HepG2 (cell line): Measurements from ENCODE around the gene GARS1. TPM values are rescaled to one million over a fixed set of nuclear protein-coding genes. Genes with fewer than 3 reads are reported as not detected.
A peak's percentile ranks its signal among the peaks of the same experiment; 100 is the strongest.

Experiments used
- BRD4 ChIP-seq: sonication (generic); formaldehyde crosslinking; IDR thresholded peaks from 2 replicates; pipeline ENCODE4 v1.4.0; 2020; ENCODE audit warnings: missing genetic modification reagents
- CBX5 ChIP-seq: sonication (generic); formaldehyde crosslinking; IDR thresholded peaks from 2 replicates; pipeline ENCODE4 v1.4.0; 2020; ENCODE audit warnings: missing genetic modification reagents, borderline replicate concordance
- EEA1 ChIP-seq: sonication (generic); formaldehyde crosslinking; IDR thresholded peaks from 2 replicates; pipeline ENCODE4 v1.5.1; 2020; ENCODE audit warnings: mild to moderate bottlenecking, missing genetic modification reagents, borderline replicate concordance
- GATA4 ChIP-seq: sonication (generic); IDR thresholded peaks from 2 replicates; pipeline ENCODE4 v1.6.1; 2016; ENCODE audit warnings: antibody characterized with exemption, low read depth, borderline replicate concordance
- HOXD1 ChIP-seq: sonication (generic); formaldehyde crosslinking; IDR thresholded peaks from 2 replicates; pipeline ENCODE4 v1.5.0; 2020; ENCODE audit warnings: missing genetic modification reagents
- IRF2 ChIP-seq: IDR thresholded peaks from 2 replicates; pipeline ENCODE4 v1.6.1; 2018; ENCODE audit warnings: missing genetic modification reagents, missing compliant biosample characterization
- KLF15 ChIP-seq: sonication (generic); formaldehyde crosslinking; IDR thresholded peaks from 2 replicates; pipeline ENCODE4 v1.8.1; 2023; ENCODE audit warnings: borderline replicate concordance, mild to moderate bottlenecking, inconsistent platforms, missing genetic modification reagents, mixed read lengths
- KLF6 ChIP-seq: IDR thresholded peaks from 2 replicates; pipeline ENCODE4 v1.8.0; 2016; ENCODE audit warnings: missing biosample characterization, missing genetic modification reagents
- MAFK ChIP-seq, 2 experiments: IDR thresholded peaks in 1 of 2; conservative IDR thresholded peaks in 1 of 2; 2 replicates each; pipeline ENCODE4 v1.6.1; 2011; ENCODE audit warnings: improper control_type of control experiment in 2 of 2, low read length in 2 of 2
- MLXIP ChIP-seq: sonication (generic); formaldehyde crosslinking; IDR thresholded peaks from 2 replicates; pipeline ENCODE4 v1.9.0; 2021; ENCODE audit warnings: missing genetic modification reagents, borderline replicate concordance
- NFE2L2 ChIP-seq: fragments of 150-350 bp; IDR thresholded peaks from 2 replicates; pipeline ENCODE4 v1.6.1; 2014; ENCODE audit warnings: low read length
- PPARG ChIP-seq: conservative IDR thresholded peaks from 2 replicates; pipeline ENCODE4 v1.6.1; 2016; ENCODE audit warnings: missing biosample characterization, missing genetic modification reagents
- RAD51 ChIP-seq: fragments of 450-650 bp; IDR thresholded peaks from 2 replicates; pipeline ENCODE4 v1.6.1; 2016; ENCODE audit warnings: borderline replicate concordance
- SATB2 ChIP-seq: sonication (generic); formaldehyde crosslinking; IDR thresholded peaks from 2 replicates; pipeline ENCODE4 v1.5.0; 2020; ENCODE audit warnings: missing genetic modification reagents
- SIX4 ChIP-seq: sonication (generic); formaldehyde crosslinking; IDR thresholded peaks from 2 replicates; pipeline ENCODE4 v1.4.0; 2020; ENCODE audit warnings: missing genetic modification reagents
- SNAPC2 ChIP-seq: sonication (generic); formaldehyde crosslinking; IDR thresholded peaks from 2 replicates; pipeline ENCODE4 v1.8.1; 2022; ENCODE audit warnings: mild to moderate bottlenecking, missing genetic modification reagents
- SRSF1 ChIP-seq: fragments of 200-400 bp; formaldehyde crosslinking; optimal IDR thresholded peaks from 2 replicates; pipeline ENCODE3; 2017; ENCODE audit warnings: mild to moderate bottlenecking, low read depth, low read length, moderate library complexity
- SRSF4 ChIP-seq: fragments of 200-400 bp; formaldehyde crosslinking; IDR thresholded peaks from one replicate; pipeline ENCODE4 v1.6.1; 2018; ENCODE audit warnings: mild to moderate bottlenecking, low read depth, low read length, moderate library complexity; ENCODE audit not compliant: poor library complexity, severe bottlenecking
- ZNF232 ChIP-seq: sonication (generic); formaldehyde crosslinking; IDR thresholded peaks from 2 replicates; pipeline ENCODE4 v1.4.0; 2020; ENCODE audit warnings: missing genetic modification reagents, borderline replicate concordance
- ZNF282 ChIP-seq: fragments of 450-650 bp; IDR thresholded peaks from 2 replicates; pipeline ENCODE4 v1.6.1; 2018; ENCODE audit not compliant: partially characterized antibody
- ZNF296 ChIP-seq: sonication (generic); formaldehyde crosslinking; conservative IDR thresholded peaks from 2 replicates; pipeline ENCODE4 v1.5.0; 2020; ENCODE audit warnings: mild to moderate bottlenecking, missing genetic modification reagents
- ZSCAN30 ChIP-seq: sonication (generic); formaldehyde crosslinking; IDR thresholded peaks from 2 replicates; pipeline ENCODE4 v1.5.0; 2020; ENCODE audit warnings: mild to moderate bottlenecking, missing genetic modification reagents
- polyA plus RNA-seq, 8 experiments: library from polyadenylated mRNA; depleted of rRNA in 3 of 8; stranded (reverse) in 7 of 8; unstranded in 1 of 8; fragments of >200 nt; fragmentation: Illumina TruSeq in 4 of 8; extraction: Trizol in 4 of 8; gene quantifications; 2 replicates each; pipeline versions ENCODE4 v1.2.1 to v1.2.3, GENCODE V29; 2011 to 2016; ENCODE audit warnings: low read depth in 4 of 8, missing spikeins in 1 of 8, mixed read lengths in 1 of 8; ENCODE audit not compliant: insufficient read depth in 1 of 8
- total RNA-seq, 5 experiments: library from RNA; depleted of rRNA; stranded (reverse); fragments of >200 nt; fragmentation: Illumina TruSeq; extraction: Trizol; gene quantifications; 2 replicates each; pipeline ENCODE4 v1.2.3, GENCODE V29; 2016; ENCODE audit warnings: low read depth in 1 of 5
- TF ChIP-seq, protein P1 (sequence below): sonication (generic); formaldehyde crosslinking; IDR thresholded peaks from 2 replicates; pipeline ENCODE4 v1.4.0; 2020; ENCODE audit warnings: missing genetic modification reagents, mild to moderate bottlenecking, borderline replicate concordance

Gene GARS1
- total and polyA plus RNA-seq, 2 of the 13 experiments (the other 11 are each of a cell fraction or from before 2014, with no cell fraction given) = 140 to 460 TPM

GRCh38 chr7:30594540-30595435 is at the start of gene GARS1 (continued):
- TF ChIP-seq, protein P1, sequence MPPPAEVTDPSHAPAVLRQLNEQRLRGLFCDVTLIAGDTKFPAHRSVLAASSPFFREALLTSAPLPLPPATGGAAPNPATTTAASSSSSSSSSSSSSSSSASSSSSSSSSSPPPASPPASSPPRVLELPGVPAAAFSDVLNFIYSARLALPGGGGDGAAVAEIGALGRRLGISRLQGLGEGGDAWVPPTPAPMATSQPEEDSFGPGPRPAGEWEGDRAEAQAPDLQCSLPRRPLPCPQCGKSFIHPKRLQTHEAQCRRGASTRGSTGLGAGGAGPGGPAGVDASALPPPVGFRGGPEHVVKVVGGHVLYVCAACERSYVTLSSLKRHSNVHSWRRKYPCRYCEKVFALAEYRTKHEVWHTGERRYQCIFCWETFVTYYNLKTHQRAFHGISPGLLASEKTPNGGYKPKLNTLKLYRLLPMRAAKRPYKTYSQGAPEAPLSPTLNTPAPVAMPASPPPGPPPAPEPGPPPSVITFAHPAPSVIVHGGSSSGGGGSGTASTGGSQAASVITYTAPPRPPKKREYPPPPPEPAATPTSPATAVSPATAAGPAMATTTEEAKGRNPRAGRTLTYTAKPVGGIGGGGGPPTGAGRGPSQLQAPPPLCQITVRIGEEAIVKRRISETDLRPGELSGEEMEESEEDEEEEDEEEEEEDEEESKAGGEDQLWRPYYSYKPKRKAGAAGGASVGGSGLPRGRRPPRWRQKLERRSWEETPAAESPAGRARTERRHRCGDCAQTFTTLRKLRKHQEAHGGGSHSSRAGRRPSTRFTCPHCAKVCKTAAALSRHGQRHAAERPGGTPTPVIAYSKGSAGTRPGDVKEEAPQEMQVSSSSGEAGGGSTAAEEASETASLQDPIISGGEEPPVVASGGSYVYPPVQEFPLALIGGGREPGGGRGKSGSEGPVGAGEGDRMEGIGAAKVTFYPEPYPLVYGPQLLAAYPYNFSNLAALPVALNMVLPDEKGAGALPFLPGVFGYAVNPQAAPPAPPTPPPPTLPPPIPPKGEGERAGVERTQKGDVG (CRISPR knock-in tag) = peak; percentile 74
- TF ChIP-seq BRD4 (CRISPR knock-in tag) (peak; percentile 77), ZNF296 (CRISPR knock-in tag) (no peak), NFE2L2 (no peak), SIX4 (CRISPR knock-in tag) (peak; percentile 67), SRSF4 (peak; percentile 41), KLF15 (peak; percentile 82; the same call in 1 of the 2 replicates), SATB2 (CRISPR knock-in tag) (no peak), CBX5 (CRISPR knock-in tag) (peak; percentile 91; the same call in 1 of the 2 replicates), SNAPC2 (no peak), HOXD1 (CRISPR knock-in tag) (peak; percentile 86; the same call in 1 of the 2 replicates), MAFK (conservative IDR thresholded peaks at IDR 0.05 in 1 of 2, IDR thresholded peaks at IDR 0.05 in 1 of 2; ENCODE audit: low read length in 2 of 2) (no peak), PPARG (CRISPR knock-in tag) (peak; percentile 52; the same call in 1 of the 2 replicates), SRSF1 (no peak), ZNF282 (no peak), RAD51 (no peak), ZNF232 (CRISPR knock-in tag) (peak; percentile 93), EEA1 (no peak), GATA4 (no peak; the same call in 1 of the 2 replicates), IRF2 (CRISPR knock-in tag) (peak; percentile 96), ZSCAN30 (CRISPR knock-in tag) (0 out of 2 replicates have a peak, but pooled peaks have one; percentile 77), KLF6 (CRISPR knock-in tag) (peak; percentile 96), MLXIP (CRISPR knock-in tag) (peak; percentile 87; the same call in 1 of the 2 replicates)
